Measurements from ENCODE around the gene SLX9.

- TF ChIP-seq POLR2A (IDR thresholded peaks at IDR 0.05) (no peak), CTCF (IDR thresholded peaks at IDR 0.05) (no peak)
Measured at GRCh38 chr21:44905016-44905727, 34.7 kb upstream of the SLX9 start.

All from uterus (tissue), 2 donors.